ENCODE measurements around the gene SEMA3D. TPM values are rescaled to one million over a fixed set of nuclear protein-coding genes. Genes with fewer than 3 reads are reported as not detected.

SEMA3D gene
- total RNA-seq, 1 donor: 0.72 TPM

- H3K4me1 ChIP-seq (ENCODE audit: insufficient read depth, low read length): no peaks in the 10 kb centered on the region
- H3K27me3 ChIP-seq (ENCODE audit: insufficient read depth, low read length): no peaks in the 10 kb centered on the region
- no peak overlapping the region for H3K4me3 ChIP-seq (ENCODE audit: insufficient read depth, low read length)
- no peaks in the 10 kb centered on the region for H3K79me2 ChIP-seq (ENCODE audit: insufficient read depth, low read length)
- no peak overlapping the region for H3K4me2 ChIP-seq (ENCODE audit: insufficient read depth, low read length)
- no peak overlapping the region for H2AFZ ChIP-seq (ENCODE audit: low read length)
- H3K27ac ChIP-seq (ENCODE audit: low read depth, low read length): no peak overlapping the region
- H3K9me3 ChIP-seq (ENCODE audit: low read depth, low read length): no peaks in the 10 kb centered on the region
- no peaks in the 10 kb centered on the region for H3K36me3 ChIP-seq (ENCODE audit: insufficient read depth, low read length)
- TF ChIP-seq, protein P1, sequence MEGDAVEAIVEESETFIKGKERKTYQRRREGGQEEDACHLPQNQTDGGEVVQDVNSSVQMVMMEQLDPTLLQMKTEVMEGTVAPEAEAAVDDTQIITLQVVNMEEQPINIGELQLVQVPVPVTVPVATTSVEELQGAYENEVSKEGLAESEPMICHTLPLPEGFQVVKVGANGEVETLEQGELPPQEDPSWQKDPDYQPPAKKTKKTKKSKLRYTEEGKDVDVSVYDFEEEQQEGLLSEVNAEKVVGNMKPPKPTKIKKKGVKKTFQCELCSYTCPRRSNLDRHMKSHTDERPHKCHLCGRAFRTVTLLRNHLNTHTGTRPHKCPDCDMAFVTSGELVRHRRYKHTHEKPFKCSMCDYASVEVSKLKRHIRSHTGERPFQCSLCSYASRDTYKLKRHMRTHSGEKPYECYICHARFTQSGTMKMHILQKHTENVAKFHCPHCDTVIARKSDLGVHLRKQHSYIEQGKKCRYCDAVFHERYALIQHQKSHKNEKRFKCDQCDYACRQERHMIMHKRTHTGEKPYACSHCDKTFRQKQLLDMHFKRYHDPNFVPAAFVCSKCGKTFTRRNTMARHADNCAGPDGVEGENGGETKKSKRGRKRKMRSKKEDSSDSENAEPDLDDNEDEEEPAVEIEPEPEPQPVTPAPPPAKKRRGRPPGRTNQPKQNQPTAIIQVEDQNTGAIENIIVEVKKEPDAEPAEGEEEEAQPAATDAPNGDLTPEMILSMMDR (IDR thresholded peaks at IDR 0.05; ENCODE audit: extremely low read depth, low read depth, low read length): no peak
- DNase-seq (ENCODE audit: insufficient read length, low spot score, missing footprints): no peak
- H4K20me1 ChIP-seq (ENCODE audit: insufficient read depth, low read length): no peaks in the 10 kb centered on the region
Measured at GRCh38 chr7:85154282-85154937, 32.4 kb downstream of the SEMA3D start.

- no peaks in the 10 kb centered on the region for H3K36me3 ChIP-seq (ENCODE audit: insufficient read depth, low read length)
- no peak overlapping the region for H3K4me3 ChIP-seq (ENCODE audit: insufficient read depth, low read length)
- no peaks in the 10 kb centered on the region for H4K20me1 ChIP-seq (ENCODE audit: insufficient read depth, low read length)
- no peak overlapping the region for H3K4me2 ChIP-seq (ENCODE audit: insufficient read depth, low read length)
- H2AFZ ChIP-seq (ENCODE audit: low read length): no peak overlapping the region
- no peaks in the 10 kb centered on the region for H3K9me3 ChIP-seq (ENCODE audit: low read depth, low read length)
- no peaks in the 10 kb centered on the region for H3K27me3 ChIP-seq (ENCODE audit: insufficient read depth, low read length)
- H3K79me2 ChIP-seq (ENCODE audit: insufficient read depth, low read length): no peaks in the 10 kb centered on the region
- no peak for DNase-seq (ENCODE audit: insufficient read length, low spot score, missing footprints)
- TF ChIP-seq, protein P1 (IDR thresholded peaks at IDR 0.05; ENCODE audit: extremely low read depth, low read depth, low read length): no peak
- no peaks in the 10 kb centered on the region for H3K4me1 ChIP-seq (ENCODE audit: insufficient read depth, low read length)
- H3K27ac ChIP-seq (ENCODE audit: low read depth, low read length): no peak overlapping the region
Measured at GRCh38 chr7:85153715-85154114, 33.1 kb downstream of the SEMA3D start.

GRCh38 chr7:85150624-85151023 lies 36.2 kb downstream of the SEMA3D start:
- DNase-seq (ENCODE audit: insufficient read length, low spot score, missing footprints): no peak
- no peaks in the 10 kb centered on the region for H4K20me1 ChIP-seq (ENCODE audit: insufficient read depth, low read length)
- no peak overlapping the region for H3K4me3 ChIP-seq (ENCODE audit: insufficient read depth, low read length)
- no peak overlapping the region for H3K27ac ChIP-seq (ENCODE audit: low read depth, low read length)
- H3K27me3 ChIP-seq (ENCODE audit: insufficient read depth, low read length): no peaks in the 10 kb centered on the region
- no peaks in the 10 kb centered on the region for H3K9me3 ChIP-seq (ENCODE audit: low read depth, low read length)
- no peaks in the 10 kb centered on the region for H3K4me1 ChIP-seq (ENCODE audit: insufficient read depth, low read length)
- no peak overlapping the region for H2AFZ ChIP-seq (ENCODE audit: low read length)
- no peak overlapping the region for H3K4me2 ChIP-seq (ENCODE audit: insufficient read depth, low read length)
- TF ChIP-seq, protein P1 (IDR thresholded peaks at IDR 0.05; ENCODE audit: extremely low read depth, low read depth, low read length): no peak
- no peaks in the 10 kb centered on the region for H3K79me2 ChIP-seq (ENCODE audit: insufficient read depth, low read length)
- H3K36me3 ChIP-seq (ENCODE audit: insufficient read depth, low read length): no peaks in the 10 kb centered on the region

GRCh38 chr7:85144771-85145170 lies 42.1 kb downstream of the SEMA3D start:
- Histone ChIP-seq H3K4me1 (ENCODE audit: insufficient read depth, low read length) (no peaks in the 10 kb centered on the region), H3K79me2 (ENCODE audit: insufficient read depth, low read length) (no peaks in the 10 kb centered on the region), H4K20me1 (ENCODE audit: insufficient read depth, low read length) (no peaks in the 10 kb centered on the region), H3K4me2 (ENCODE audit: insufficient read depth, low read length) (no peak overlapping the region), H3K9me3 (ENCODE audit: low read depth, low read length) (no peaks in the 10 kb centered on the region), H3K4me3 (ENCODE audit: insufficient read depth, low read length) (no peak overlapping the region), H3K36me3 (ENCODE audit: insufficient read depth, low read length) (no peaks in the 10 kb centered on the region), H3K27me3 (ENCODE audit: insufficient read depth, low read length) (no peaks in the 10 kb centered on the region), H2AFZ (ENCODE audit: low read length) (no peak overlapping the region), H3K27ac (ENCODE audit: low read depth, low read length) (no peak overlapping the region)
- DNase-seq (ENCODE audit: insufficient read length, low spot score, missing footprints): no peak
- TF ChIP-seq, protein P1 (IDR thresholded peaks at IDR 0.05; ENCODE audit: extremely low read depth, low read depth, low read length): no peak
